GM21390 (cell line): ENCODE data around the gene CHRNG.

Experiments
- ATAC-seq: cut with Tn5 transposase; IDR thresholded peaks from one replicate; pipeline ENCODE4 v1.9.1; 2021; ENCODE audit not compliant: unreplicated experiment

Gene CHRNG

GRCh38 chr2:232504438-232504837 lies 35.1 kb upstream of the CHRNG start:
- ATAC-seq = no peak

- no peak for ATAC-seq
Observed at GRCh38 chr2:232505856-232506255, 33.6 kb upstream of the CHRNG start.

GRCh38 chr2:232506709-232507108 lies 32.8 kb upstream of the CHRNG start:
- no peak for ATAC-seq

- no peak for ATAC-seq
Observed at GRCh38 chr2:232508251-232508650, 31.2 kb upstream of the CHRNG start.

GRCh38 chr2:232511336-232511890 lies 28.1 kb upstream of the CHRNG start:
- ATAC-seq = no peak

- ATAC-seq = no peak
Observed at GRCh38 chr2:232512602-232513001, 26.9 kb upstream of the CHRNG start.

- ATAC-seq = no peak
Observed at GRCh38 chr2:232513353-232513752, 26.1 kb upstream of the CHRNG start.

- ATAC-seq = no peak
Observed at GRCh38 chr2:232515639-232516038, 23.9 kb upstream of the CHRNG start.

- ATAC-seq = no peak
Observed at GRCh38 chr2:232516551-232516950, 22.9 kb upstream of the CHRNG start.

- no peak for ATAC-seq
Observed at GRCh38 chr2:232518844-232519243, 20.6 kb upstream of the CHRNG start.

GRCh38 chr2:232519581-232520438 lies 19.7 kb upstream of the CHRNG start, which contains the start of gene PRSS56:
TSS of gene PRSS56 (plus strand) at chr2:232520388. CDS start at chr2:232520599, 211 bp downstream.
- ATAC-seq = no peak

GRCh38 chr2:232520489-232520888 lies 19.0 kb upstream of the CHRNG start:
- ATAC-seq = no peak

GRCh38 chr2:232521098-232521497 lies 18.4 kb upstream of the CHRNG start:
- ATAC-seq = no peak

GRCh38 chr2:232521959-232522622 lies 17.4 kb upstream of the CHRNG start:
- no peak for ATAC-seq

GRCh38 chr2:232522623-232523401 lies 16.7 kb upstream of the CHRNG start:
- no peak for ATAC-seq

- ATAC-seq = no peak
Observed at GRCh38 chr2:232523402-232523681, 16.1 kb upstream of the CHRNG start.

- no peak for ATAC-seq
Observed at GRCh38 chr2:232523682-232524597, 15.6 kb upstream of the CHRNG start.

GRCh38 chr2:232524771-232525170 lies 14.7 kb upstream of the CHRNG start:
- no peak for ATAC-seq

GRCh38 chr2:232525199-232525598 lies 14.3 kb upstream of the CHRNG start:
- ATAC-seq = no peak

- ATAC-seq = no peak
Observed at GRCh38 chr2:232525791-232526371, 13.6 kb upstream of the CHRNG start, which contains the start of gene CHRND. TSS of gene CHRND (plus strand) at chr2:232526160. CDS start at chr2:232526216, 56 bp downstream.
